Stimulated activated naive CD4-positive, alpha-beta T cell (primary cell): ENCODE results near the gene EIF4H.
"Not testable (repeated sequence)": the region's sequence is repeated elsewhere in the genome, so short reads cannot be mapped to it uniquely, and the experiment has no call there.

ENCODE experiments used
- DNase-seq, 6 experiments: peaks; one replicate each; lab custom pipeline; 2025; lab: John Stamatoyannopoulos, UW

EIF4H gene

DNA sequence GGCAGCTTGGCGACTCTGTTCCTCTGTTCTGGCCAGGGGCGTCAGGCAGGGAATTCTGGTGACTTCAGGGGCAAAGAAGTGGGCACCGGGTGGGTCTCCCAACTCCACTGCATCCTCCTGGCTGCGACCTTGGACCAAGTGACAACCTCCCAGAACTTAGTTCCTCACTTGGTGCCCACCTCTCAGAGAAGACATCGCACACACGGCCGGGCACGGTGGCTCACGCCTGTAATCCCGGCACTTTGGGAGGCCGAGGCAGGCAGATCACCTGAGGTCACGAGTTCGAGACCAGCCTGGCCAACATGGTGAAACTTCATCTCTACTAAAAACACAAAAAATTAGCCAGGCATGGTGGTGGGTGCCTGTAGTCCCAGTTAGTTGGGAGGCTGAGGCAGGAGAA, 50.8 kb downstream of the EIF4H start:
- DNase-seq = not testable (repeated sequence)

DNA sequence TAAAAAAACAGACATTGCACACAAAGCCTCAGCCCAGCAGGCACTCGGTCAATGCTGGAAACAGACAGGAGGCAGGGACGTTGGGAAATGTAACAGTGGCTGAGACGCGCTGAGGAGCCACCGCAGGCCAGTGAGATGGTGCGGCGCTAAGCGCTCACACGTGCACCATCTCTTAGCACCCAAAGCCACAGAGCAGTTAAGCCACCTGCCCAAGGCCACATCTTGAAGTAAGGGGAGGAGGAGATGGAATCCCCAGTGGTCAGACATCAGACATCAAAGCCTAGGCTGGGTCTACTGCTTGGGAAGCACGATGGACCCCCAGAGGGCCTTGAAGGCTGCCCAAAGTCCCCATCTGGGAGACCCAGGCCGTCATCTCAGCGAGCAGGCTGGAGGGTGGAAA, 51.2 kb downstream of the EIF4H start:
- DNase-seq = no peak

DNA sequence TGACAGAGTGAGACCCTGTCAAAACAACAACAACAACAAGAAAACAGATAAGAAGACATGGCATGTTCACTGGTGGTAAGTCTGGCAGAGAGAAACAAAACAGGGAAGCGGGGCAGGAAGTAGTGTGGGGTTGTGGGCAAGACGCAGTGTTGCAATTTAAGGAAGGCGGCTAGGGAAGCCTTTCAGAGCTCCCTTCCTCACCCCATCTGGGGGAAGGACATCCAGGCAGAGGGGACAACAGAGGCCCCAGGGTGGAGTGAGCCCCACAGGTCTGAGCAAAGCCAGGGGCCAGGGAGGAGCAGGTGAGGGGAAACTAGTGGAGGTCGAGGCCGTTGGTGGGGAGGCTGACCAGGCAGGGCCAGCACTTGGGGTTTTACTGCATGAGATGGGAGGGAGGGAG, 52.5 kb downstream of the EIF4H start:
- no peak for DNase-seq

DNA sequence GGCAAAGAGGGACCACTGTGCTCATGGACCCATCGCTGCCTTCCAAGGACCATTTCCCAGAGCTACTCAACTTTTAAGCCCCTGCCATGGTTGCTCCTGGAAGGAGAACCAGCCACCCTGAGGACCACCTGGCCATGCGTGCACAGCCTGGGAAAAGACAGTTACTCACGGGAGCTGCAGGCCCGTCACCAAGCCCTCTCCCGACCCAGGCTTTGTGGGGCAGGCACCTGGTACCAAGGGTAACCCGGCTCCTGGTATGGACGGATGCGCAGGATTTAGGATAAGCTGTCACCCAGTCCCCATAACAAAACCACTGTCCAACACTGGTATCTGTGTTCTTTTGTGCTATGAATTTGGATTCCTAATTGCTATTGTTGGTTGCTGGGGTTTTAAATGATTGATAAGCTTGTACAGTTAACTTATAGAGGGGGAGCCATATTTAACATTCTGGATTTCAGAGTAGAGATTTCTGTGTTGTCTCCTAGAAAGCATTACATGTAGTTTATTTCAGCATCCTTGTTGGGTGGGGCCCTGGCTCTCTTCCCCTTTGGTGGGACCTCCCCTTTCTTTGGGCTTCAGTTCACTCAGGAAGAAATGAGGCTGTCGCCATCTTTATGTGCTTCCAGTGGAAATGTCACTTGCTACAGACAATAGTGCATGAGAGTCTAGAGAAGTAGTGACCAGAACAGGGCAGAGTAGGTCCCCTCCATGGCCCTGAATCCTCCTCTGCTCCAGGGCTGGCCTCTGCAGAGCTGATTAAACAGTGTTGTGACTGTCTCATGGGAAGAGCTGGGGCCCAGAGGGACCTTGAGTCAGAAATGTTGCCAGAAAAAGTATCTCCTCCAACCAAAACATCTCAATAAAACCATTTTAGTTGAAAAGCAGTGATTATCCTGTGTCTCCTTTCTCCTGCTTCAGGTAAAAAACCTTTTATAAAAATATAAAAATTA, 55.1 kb downstream of the EIF4H start:
- DNase-seq = no peak

DNA sequence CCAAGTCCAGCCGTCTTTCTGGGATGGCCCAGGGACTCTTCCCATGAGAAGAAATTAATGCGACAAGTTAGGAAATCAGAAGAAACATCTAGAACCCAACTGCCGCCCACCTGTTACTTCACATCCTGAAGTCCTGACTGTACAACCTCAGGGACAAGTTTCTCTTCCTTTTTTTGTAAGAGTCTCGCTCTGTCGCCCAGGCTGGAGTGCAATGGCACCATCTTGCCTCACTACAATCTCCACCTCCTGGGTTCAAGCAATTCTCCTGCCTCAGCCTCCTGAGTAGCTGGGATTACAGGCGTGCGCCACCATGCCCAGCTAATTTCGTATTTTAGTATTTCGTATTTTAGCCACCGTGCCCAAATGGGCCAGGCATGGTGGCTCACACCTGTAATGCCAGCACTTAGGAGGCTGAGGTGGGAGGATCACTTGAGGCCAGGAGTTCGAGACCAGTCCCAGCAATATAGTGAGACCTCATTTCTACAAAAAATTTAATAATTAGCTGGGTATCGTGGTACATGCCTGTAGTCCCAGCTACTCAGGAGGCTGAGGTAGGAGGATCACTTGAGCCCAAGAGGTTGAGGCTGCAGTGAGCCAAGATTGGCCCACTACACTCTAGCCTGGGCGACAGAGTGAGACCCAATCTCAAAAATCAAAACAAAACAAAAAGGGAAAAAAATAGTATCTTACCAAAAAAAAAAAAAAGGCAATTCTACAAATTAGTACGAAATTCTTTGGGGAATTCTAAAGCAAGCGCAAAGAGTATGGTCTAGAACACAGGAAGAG, 56.5 kb downstream of the EIF4H start:
- no peak for DNase-seq

DNA sequence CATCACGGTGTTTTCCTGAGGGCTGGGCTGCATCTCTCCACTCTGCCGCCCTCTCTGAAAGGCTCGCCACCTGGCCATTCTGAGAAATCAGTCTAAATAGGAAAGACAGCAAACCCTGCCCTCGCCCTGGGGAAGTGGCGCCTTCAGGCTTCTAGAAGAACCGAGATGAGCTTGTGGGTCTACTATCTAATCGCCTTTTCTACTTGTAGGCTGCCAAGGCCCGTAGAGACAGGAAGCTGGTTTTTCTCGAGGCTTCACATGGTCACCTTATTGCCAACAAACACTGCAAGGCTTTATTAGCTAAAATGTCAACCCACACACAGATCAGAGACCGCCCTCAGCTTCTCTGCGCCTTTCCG, 57.1 kb downstream of the EIF4H start:
- no peak for DNase-seq

DNA sequence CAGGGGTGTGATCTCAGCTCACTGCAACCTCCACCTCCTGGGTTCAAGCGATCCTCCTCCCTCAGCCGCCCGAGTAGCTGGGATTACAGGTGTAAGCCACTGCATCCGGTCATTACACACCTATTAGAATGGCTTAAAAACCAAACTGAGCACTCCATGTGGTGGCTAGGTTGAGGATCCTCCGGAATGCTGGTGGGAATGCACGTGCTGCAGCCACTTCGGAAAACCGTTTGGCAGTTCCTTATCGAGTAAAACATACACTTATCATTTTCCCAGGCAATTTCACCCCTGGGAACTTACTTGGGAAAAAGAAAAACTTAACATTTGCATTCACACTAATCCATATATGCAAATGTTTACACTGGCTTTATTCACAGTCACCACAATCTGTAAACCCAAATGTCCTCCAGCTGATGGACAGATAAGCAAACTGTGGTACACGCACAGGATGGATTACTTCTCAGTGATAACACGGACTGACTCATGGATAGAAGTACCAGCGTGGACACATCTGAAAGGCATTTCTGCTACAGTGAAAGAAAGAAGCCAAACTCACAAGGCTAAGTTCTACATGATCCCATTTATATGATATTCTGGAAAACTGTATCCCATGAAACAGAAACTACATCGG, 59.6 kb downstream of the EIF4H start:
- no peak for DNase-seq

DNA sequence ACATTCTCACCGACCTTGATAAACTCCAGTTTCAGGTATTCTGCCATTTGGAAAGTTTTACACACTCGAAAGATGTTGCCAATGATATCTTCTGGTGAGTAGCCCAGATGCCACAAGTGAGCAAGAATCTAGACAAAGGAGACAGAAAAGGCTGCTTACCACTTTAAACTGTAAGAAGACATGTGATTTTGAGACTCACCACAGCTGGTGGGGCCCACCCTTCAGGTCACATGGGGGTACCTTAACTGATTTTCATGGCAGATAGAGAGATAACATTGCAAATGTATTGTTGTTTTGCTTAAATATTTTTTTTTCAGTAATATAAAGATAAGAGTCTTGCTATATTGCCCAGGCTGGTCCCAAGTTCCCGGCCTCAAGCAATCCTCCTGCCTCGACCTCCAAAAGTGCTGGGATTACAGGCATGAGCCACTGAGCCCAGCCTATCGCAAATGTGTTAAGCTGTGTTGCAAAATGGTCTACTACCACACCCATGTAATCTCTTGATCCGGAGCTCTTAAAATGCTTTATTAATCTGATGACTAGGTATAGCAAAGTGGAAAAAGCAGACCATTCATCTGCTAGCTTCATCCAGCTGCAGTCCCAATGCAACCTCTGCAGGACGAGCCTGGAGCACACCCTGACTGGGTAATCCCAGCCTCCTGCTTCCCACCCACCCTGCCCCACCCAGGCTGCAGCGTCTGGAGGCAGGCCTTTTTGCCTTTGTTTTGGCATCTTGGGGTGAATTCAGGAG, 61.5 kb downstream of the EIF4H start:
- no peak for DNase-seq

DNA sequence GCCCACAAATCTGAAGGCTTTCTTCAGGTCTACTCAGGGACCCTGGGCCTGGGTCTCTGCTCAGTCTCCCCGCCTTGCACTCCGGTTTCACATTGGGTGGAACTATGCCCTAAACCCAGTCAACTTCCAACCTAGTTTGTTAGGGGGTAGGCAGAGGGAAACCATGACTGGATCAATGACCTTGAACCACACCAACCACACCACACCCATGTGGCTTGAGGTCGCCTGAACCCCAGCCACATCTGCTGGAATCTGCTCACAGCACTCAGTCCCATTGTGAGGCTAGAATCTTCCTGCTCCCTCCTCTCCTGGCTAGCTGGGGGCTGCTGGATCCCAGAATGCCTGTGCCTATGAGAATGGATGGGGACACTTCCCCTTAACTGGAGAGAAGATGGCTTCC, 62.1 kb downstream of the EIF4H start:
- DNase-seq = no peak

DNA sequence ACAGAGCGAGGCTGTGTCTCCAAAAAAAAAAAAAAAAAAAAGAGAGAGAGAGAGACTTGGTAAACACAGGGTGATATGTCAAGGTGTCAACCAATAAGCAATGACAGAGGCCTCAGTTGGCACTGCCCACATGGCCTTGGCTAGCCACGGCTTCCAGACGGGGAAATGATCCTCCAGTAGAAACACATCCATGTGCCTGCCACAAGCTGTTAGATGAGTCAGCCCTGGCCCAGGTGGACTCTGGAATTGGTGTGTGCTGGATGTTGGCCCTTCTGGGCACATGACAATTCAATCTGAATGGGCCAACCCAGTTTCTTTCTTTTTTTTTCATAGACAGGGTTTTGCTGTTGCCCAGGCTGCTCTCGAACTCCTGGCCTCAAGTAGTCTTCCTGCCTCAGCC, 66.3 kb downstream of the EIF4H start:
- DNase-seq = no peak

DNA sequence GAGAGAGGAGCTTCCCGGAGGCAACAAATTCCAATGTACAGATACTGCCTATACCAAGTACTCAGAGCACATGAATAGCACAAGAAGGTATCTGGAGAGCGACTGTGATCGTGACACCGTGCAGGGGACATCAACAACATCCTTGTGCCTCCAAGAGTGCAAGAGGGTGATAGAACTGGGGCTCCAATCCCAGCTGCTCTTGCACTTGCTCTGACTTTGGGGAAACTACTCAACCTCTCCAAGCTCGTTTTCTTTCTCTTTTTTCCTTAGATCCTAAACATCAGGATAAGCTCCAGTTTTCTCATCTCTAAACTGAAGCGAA, 67.9 kb downstream of the EIF4H start:
- DNase-seq = no peak

DNA sequence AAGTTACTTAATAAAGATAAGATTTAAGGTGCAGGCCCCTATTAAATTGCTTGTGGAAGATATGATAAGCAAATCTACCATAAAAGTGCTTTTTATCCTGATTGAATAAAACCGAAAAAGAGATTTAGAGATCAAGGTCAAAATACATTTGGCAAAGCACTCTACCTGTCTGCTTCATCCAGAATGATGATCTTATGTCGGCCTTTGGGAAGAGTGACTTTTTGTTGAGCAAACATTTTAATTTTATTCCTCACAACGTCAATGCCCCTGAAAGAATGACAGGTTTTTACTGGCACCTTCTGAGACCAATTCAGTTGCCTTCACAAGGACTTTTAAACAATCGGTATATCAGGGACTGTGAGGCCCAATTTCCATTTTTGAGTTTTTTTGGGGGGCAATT, 72.3 kb downstream of the EIF4H start:
- DNase-seq = no peak
